Keratinocyte (primary cell): ENCODE results near the gene STS.

ENCODE experiments used
- EZH2 ChIP-seq: IDR thresholded peaks from one replicate; pipeline ENCODE4 v1.6.1; 2012; ENCODE audit warnings: inconsistent platforms, mild to moderate bottlenecking, low read length, moderate library complexity
- TF ChIP-seq, protein P1 (sequence below), 3 experiments: IDR thresholded peaks in 1 of 3; conservative IDR thresholded peaks in 1 of 3; optimal IDR thresholded peaks in 1 of 3; 2 replicates in 2 of 3; 3 replicates in 1 of 3; pipeline versions ENCODE3 to v1.5.1; 2011; ENCODE audit warnings: low read length in 3 of 3, mild to moderate bottlenecking in 3 of 3, moderate library complexity in 2 of 3, control low read depth in 1 of 3, inconsistent platforms in 1 of 3; ENCODE audit not compliant: insufficient read depth in 2 of 3; ENCODE audit errors: extremely low read depth in 1 of 3

DNA sequence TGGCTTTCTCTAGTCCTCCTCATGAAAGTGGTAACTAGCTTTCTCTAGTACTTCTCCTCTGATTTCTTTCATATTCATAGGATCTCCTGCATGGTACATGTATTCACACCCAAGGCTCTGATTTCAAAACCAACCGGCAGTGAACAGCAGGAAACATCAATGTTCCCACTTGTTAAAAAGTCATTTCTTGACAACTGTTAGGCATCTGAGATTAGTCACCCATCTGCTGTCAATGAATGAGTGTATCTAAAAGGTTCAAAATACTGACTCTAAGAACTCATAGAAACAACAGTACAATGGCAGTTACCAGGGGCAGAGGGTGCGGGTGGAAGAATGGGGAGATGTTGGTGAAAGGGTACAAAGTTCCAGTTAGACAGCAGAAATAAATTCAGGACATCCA, 31.9 kb downstream of the STS start:
- no peak for TF ChIP-seq EZH2
- TF ChIP-seq, protein P1, sequence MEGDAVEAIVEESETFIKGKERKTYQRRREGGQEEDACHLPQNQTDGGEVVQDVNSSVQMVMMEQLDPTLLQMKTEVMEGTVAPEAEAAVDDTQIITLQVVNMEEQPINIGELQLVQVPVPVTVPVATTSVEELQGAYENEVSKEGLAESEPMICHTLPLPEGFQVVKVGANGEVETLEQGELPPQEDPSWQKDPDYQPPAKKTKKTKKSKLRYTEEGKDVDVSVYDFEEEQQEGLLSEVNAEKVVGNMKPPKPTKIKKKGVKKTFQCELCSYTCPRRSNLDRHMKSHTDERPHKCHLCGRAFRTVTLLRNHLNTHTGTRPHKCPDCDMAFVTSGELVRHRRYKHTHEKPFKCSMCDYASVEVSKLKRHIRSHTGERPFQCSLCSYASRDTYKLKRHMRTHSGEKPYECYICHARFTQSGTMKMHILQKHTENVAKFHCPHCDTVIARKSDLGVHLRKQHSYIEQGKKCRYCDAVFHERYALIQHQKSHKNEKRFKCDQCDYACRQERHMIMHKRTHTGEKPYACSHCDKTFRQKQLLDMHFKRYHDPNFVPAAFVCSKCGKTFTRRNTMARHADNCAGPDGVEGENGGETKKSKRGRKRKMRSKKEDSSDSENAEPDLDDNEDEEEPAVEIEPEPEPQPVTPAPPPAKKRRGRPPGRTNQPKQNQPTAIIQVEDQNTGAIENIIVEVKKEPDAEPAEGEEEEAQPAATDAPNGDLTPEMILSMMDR (optimal IDR thresholded peaks at IDR 0.05 in 1 of 3, IDR thresholded peaks at IDR 0.05 in 1 of 3, conservative IDR thresholded peaks at IDR 0.05 in 1 of 3; ENCODE audit: extremely low read depth in 1 of 3, insufficient read depth in 2 of 3, low read length in 3 of 3) = no peak
